IMR-90 (cell line): ENCODE results near the gene SLC26A1. TPM values are rescaled to one million over a fixed set of nuclear protein-coding genes. Genes with fewer than 3 reads are reported as not detected.

ENCODE experiments used
- ATAC-seq: fragments of 200-7000 bp; cut with Tn5 transposase; 2 replicates; pipeline ENCODE4 v1.9.1; 2020; ENCODE audit warnings: low read depth, mild to moderate bottlenecking, moderate library complexity
- BruUV-seq: library from RNA; stranded (reverse); fragments of 400-500 nt; replicated peaks from 2 replicates; lab custom pipeline; 2021; lab: Mats Ljungman, UMichigan
- CTCF ChIA-PET: fragments of 300-600 bp; formaldehyde crosslinking; extraction: SDS; loops from one replicate; lab custom pipeline; 2021; ENCODE audit warnings: antibody characterized with exemption; lab: Yijun Ruan, JAX
- POLR2A ChIA-PET: fragments of 300-600 bp; sonication (Branson Sonifier 250); formaldehyde crosslinking; loops from one replicate; lab custom pipeline; 2022; ENCODE audit warnings: antibody characterized with exemption; ENCODE audit not compliant: unreplicated experiment; lab: Charles Lee
- DNase-seq: peaks from one replicate; pipeline ENCODE4 v3.0.0; 2013
- H2AFZ ChIP-seq: replicated peaks from 2 replicates; pipeline ENCODE3; 2013; ENCODE audit warnings: low read length, mild to moderate bottlenecking; ENCODE audit not compliant: poor library complexity
- H2AK5ac ChIP-seq: 2 replicates; pipeline ENCODE4 v1.6.1; 2013; ENCODE audit warnings: low read depth, low read length, inconsistent platforms
- H2AK9ac ChIP-seq: replicated peaks from 2 replicates; pipeline ENCODE3; 2013; ENCODE audit warnings: mild to moderate bottlenecking, low read depth, low read length, moderate library complexity; ENCODE audit not compliant: poor library complexity
- H2BK120ac ChIP-seq: 2 replicates; pipeline ENCODE4 v1.6.1; 2013; ENCODE audit warnings: low read depth, low read length, inconsistent platforms
- H2BK15ac ChIP-seq: 3 replicates; pipeline ENCODE4 v1.6.1; 2013; ENCODE audit warnings: low read depth, low read length, inconsistent platforms
- H2BK20ac ChIP-seq: 2 replicates; pipeline ENCODE4 v1.6.1; 2013; ENCODE audit warnings: low read depth, mild to moderate bottlenecking, inconsistent platforms, low read length, moderate library complexity
- H2BK5ac ChIP-seq: 2 replicates; pipeline ENCODE4 v1.6.1; 2013; ENCODE audit warnings: mild to moderate bottlenecking, low read depth, low read length, inconsistent platforms; ENCODE audit not compliant: poor library complexity, severe bottlenecking
- H3K14ac ChIP-seq: replicated peaks from 2 replicates; pipeline ENCODE4 v1.6.1; 2013; ENCODE audit warnings: low read depth, low read length, inconsistent platforms
- H3K18ac ChIP-seq: 2 replicates; pipeline ENCODE4 v1.6.1; 2013; ENCODE audit warnings: low read depth, low read length, control low read depth
- H3K23ac ChIP-seq: 2 replicates; pipeline ENCODE4 v1.6.1; 2013; ENCODE audit warnings: low read depth, low read length, inconsistent platforms
- H3K27ac ChIP-seq: 2 replicates; pipeline ENCODE4 v1.5.1; 2013; ENCODE audit warnings: mild to moderate bottlenecking, control low read depth, low read length; ENCODE audit not compliant: insufficient read depth
- H3K27me3 ChIP-seq: 2 replicates; pipeline ENCODE4 v1.6.1; 2013; ENCODE audit warnings: low read length; ENCODE audit not compliant: control insufficient read depth, insufficient read depth
- H3K36me3 ChIP-seq: 2 replicates; pipeline ENCODE4 v1.6.1; 2013; ENCODE audit warnings: low read length, mixed read lengths; ENCODE audit not compliant: control insufficient read depth, insufficient read depth
- H3K4ac ChIP-seq: 2 replicates; pipeline ENCODE4 v1.6.1; 2013; ENCODE audit warnings: low read depth, low read length, inconsistent platforms
- H3K4me1 ChIP-seq: 2 replicates; pipeline ENCODE4 v1.6.1; 2013; ENCODE audit warnings: low read length, mixed read lengths; ENCODE audit not compliant: control insufficient read depth, insufficient read depth
- H3K4me2 ChIP-seq: 2 replicates; pipeline ENCODE4 v1.6.1; 2013; ENCODE audit warnings: low read depth, mild to moderate bottlenecking, control low read depth, low read length, moderate library complexity
- H3K4me3 ChIP-seq: 2 replicates; pipeline ENCODE4 v1.5.1; 2013; ENCODE audit warnings: low read depth, mild to moderate bottlenecking, control low read depth, low read length, moderate library complexity; ENCODE audit not compliant: insufficient read depth
- H3K56ac ChIP-seq: 2 replicates; pipeline ENCODE4 v1.6.1; 2013; ENCODE audit warnings: low read length, inconsistent platforms; ENCODE audit not compliant: insufficient read depth; ENCODE audit errors: extremely low read depth
- H3K79me1 ChIP-seq, 2 experiments: 2 replicates each; pipeline ENCODE4 v1.6.1; 2013; ENCODE audit warnings: low read length in 2 of 2, inconsistent platforms in 1 of 2, low read depth in 1 of 2
- H3K9ac ChIP-seq: 2 replicates; pipeline ENCODE4 v1.6.1; 2013; ENCODE audit warnings: low read depth, low read length, control low read depth
- H3K9me1 ChIP-seq: 2 replicates; pipeline ENCODE4 v1.6.1; 2013; ENCODE audit warnings: low read length, inconsistent platforms; ENCODE audit not compliant: insufficient read depth
- H3K9me3 ChIP-seq: 2 replicates; pipeline ENCODE4 v1.6.1; 2013; ENCODE audit warnings: low read length; ENCODE audit not compliant: control insufficient read depth, insufficient read depth
- H4K20me1 ChIP-seq: 2 replicates; pipeline ENCODE4 v1.6.1; 2013; ENCODE audit warnings: low read length, inconsistent platforms; ENCODE audit not compliant: insufficient read depth
- H4K5ac ChIP-seq: 2 replicates; pipeline ENCODE4 v1.6.1; 2013; ENCODE audit warnings: mild to moderate bottlenecking, low read depth, low read length, control low read depth
- H4K8ac ChIP-seq, 2 experiments: 2 replicates each; pipeline ENCODE4 v1.6.1; 2013; ENCODE audit warnings: low read depth in 2 of 2, low read length in 2 of 2, control low read depth in 1 of 2, inconsistent platforms in 1 of 2
- H4K91ac ChIP-seq: 2 replicates; pipeline ENCODE4 v1.6.1; 2013; ENCODE audit warnings: low read depth, low read length, inconsistent platforms; ENCODE audit not compliant: insufficient read depth
- BHLHE40 ChIP-seq: fragments of 150-350 bp; IDR thresholded peaks from 2 replicates; pipeline ENCODE4 v1.6.1; 2016; ENCODE audit warnings: mild to moderate bottlenecking, low read depth, low read length
- CEBPB ChIP-seq: IDR thresholded peaks from 2 replicates; pipeline ENCODE4 v1.6.1; 2012; ENCODE audit warnings: low read depth, low read length, improper control_type of control experiment
- CHD1 ChIP-seq: IDR thresholded peaks from 2 replicates; pipeline ENCODE4 v1.6.1; 2012; ENCODE audit warnings: low read depth, low read length, improper control_type of control experiment
- FOS ChIP-seq: fragments of 150-350 bp; IDR thresholded peaks from 2 replicates; pipeline ENCODE4 v1.6.1; 2016; ENCODE audit warnings: low read depth, low read length
- MAFK ChIP-seq: IDR thresholded peaks from 2 replicates; pipeline ENCODE4 v1.6.1; 2012; ENCODE audit warnings: low read depth, low read length, improper control_type of control experiment
- MAZ ChIP-seq: IDR thresholded peaks from 2 replicates; pipeline ENCODE4 v1.6.1; 2012; ENCODE audit warnings: low read depth, mild to moderate bottlenecking, low read length, improper control_type of control experiment, moderate library complexity, borderline replicate concordance
- MXI1 ChIP-seq: IDR thresholded peaks from 2 replicates; pipeline ENCODE4 v1.6.1; 2012; ENCODE audit warnings: low read depth, mild to moderate bottlenecking, low read length, moderate library complexity, borderline replicate concordance
- NFE2L2 ChIP-seq: fragments of 150-350 bp; IDR thresholded peaks from 2 replicates; pipeline ENCODE4 v1.6.1; 2016; ENCODE audit warnings: low read depth, mild to moderate bottlenecking, low read length
- POLR2A ChIP-seq: IDR thresholded peaks from 2 replicates; pipeline ENCODE4 v1.6.1; 2012; ENCODE audit warnings: mild to moderate bottlenecking, low read depth, low read length
- RAD21 ChIP-seq: IDR thresholded peaks from 2 replicates; pipeline ENCODE4 v1.6.1; 2012; ENCODE audit warnings: low read length, improper control_type of control experiment
- RCOR1 ChIP-seq: IDR thresholded peaks from 2 replicates; pipeline ENCODE4 v1.6.1; 2012; ENCODE audit warnings: mild to moderate bottlenecking, low read length, improper control_type of control experiment; ENCODE audit not compliant: insufficient replicate concordance
- RFX5 ChIP-seq: IDR thresholded peaks from 2 replicates; pipeline ENCODE4 v1.8.0; 2012; ENCODE audit warnings: low read depth, mild to moderate bottlenecking, low read length, moderate library complexity
- SMC3 ChIP-seq: fragments of 150-350 bp; IDR thresholded peaks from 2 replicates; pipeline ENCODE4 v1.6.1; 2016; ENCODE audit warnings: low read depth, mild to moderate bottlenecking, antibody characterized with exemption, low read length, moderate library complexity
- USF2 ChIP-seq: fragments of 150-350 bp; IDR thresholded peaks from 2 replicates; pipeline ENCODE4 v1.6.1; 2017; ENCODE audit warnings: mild to moderate bottlenecking, antibody characterized with exemption, low read length, low read depth
- WGBS, 2 experiments: methylation state at CpG; one replicate each; pipeline versions ENCODE4 v1.1.5 to v1.1.7; 2013; ENCODE audit warnings: missing lambda C conversion rate in 2 of 2; ENCODE audit not compliant: insufficient read length in 1 of 2; ENCODE audit errors: extremely low coverage in 2 of 2; 5-methylcytosine and 5-hydroxymethylcytosine counted together
- dilution Hi-C: fragments of 300-500 bp; cut with HindIII; formaldehyde crosslinking; loops from one replicate; pipeline ENCODE4 v1.14.3; 2018; ENCODE audit warnings: low sequenced_read_pairs; ENCODE audit not compliant: unreplicated experiment
- in situ Hi-C: fragments of 300-500 bp; cut with MboI; formaldehyde crosslinking; loops from 3 replicates; pipeline ENCODE4 v1.14.3; 2019; ENCODE audit warnings: low sequenced_read_pairs, inconsistent platforms, mixed read lengths
- intact Hi-C: fragments of 100-400 bp; cut with micrococcal nuclease; formaldehyde crosslinking; loops from 2 replicates; pipeline ENCODE4 v1.10.0; 2022
- polyA plus RNA-seq, 3 experiments: library from polyadenylated mRNA; depleted of rRNA; stranded (reverse); fragments of >200 nt; gene quantifications; 2 replicates each; pipeline ENCODE4 v1.2.3, GENCODE V29; 2012; ENCODE audit warnings: low replicate concordance in 1 of 3
- total RNA-seq: library from RNA; depleted of rRNA; stranded (reverse); fragments of >200 nt; gene quantifications from 2 replicates; pipeline ENCODE4 v1.2.3, GENCODE V29; 2012
- TF ChIP-seq, protein P1 (sequence below): conservative IDR thresholded peaks from 2 replicates; pipeline ENCODE4 v1.5.1; 2012; ENCODE audit warnings: mild to moderate bottlenecking, low read depth, low read length, improper control_type of control experiment

Gene SLC26A1
- total and polyA plus RNA-seq, 2 of the 4 experiments (the other 2 are of a cell fraction), result 0.09 TPM; not detected in 1

DNA sequence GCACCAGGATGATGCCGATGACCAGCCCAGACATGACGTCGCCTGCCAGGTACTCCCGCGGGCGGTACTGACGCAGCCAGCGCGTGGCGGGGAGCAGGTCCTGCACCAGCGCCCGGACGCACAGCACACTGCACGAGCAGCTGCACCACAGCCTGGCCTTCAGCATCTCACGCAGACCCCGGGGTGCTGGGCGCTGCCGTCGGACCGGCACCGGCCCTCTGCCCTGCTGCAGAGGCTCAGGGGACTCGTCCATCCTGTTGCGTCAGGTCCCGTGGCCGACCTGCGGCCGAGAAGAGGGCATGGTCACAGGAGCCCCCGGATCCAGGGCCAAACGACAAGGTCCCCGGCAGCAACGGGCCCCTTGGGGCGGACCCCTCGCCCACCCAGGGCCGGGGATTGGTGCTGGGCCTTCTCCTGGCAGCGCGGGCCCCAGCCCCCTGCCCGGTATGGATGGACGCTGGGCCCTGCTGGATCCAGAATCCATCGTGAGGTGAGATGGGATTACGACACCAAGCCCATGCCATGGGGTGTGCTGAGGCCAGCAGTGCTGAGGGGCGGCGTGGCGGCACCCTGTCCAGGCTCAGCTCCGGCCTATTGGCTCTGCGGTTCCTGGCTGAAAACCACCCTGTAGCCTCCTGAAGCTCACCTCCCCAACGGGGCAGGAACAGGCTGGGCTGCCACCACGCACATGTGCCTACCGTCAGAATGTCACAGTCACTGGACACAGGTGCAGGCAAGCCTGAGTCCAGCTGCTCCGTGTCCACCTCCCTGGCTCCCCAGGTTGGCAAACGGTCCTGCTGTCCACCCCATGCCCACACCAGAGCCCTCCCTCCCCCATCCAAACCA, 1.5 kb downstream of the SLC26A1 start:
- WGBS, 2 experiments, result 91% methylated on average over 39 of the region's 50 CpGs; no CpG with 5 or more reads in 1 of the 2 experiments
- TF ChIP-seq, protein P1, sequence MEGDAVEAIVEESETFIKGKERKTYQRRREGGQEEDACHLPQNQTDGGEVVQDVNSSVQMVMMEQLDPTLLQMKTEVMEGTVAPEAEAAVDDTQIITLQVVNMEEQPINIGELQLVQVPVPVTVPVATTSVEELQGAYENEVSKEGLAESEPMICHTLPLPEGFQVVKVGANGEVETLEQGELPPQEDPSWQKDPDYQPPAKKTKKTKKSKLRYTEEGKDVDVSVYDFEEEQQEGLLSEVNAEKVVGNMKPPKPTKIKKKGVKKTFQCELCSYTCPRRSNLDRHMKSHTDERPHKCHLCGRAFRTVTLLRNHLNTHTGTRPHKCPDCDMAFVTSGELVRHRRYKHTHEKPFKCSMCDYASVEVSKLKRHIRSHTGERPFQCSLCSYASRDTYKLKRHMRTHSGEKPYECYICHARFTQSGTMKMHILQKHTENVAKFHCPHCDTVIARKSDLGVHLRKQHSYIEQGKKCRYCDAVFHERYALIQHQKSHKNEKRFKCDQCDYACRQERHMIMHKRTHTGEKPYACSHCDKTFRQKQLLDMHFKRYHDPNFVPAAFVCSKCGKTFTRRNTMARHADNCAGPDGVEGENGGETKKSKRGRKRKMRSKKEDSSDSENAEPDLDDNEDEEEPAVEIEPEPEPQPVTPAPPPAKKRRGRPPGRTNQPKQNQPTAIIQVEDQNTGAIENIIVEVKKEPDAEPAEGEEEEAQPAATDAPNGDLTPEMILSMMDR, result no peak
- TF ChIP-seq RAD21 (no peak), FOS (no peak), POLR2A (no peak), MAZ (no peak), NFE2L2 (no peak), CEBPB (no peak), USF2 (no peak), SMC3 (no peak), RFX5 (no peak), BHLHE40 (no peak), CHD1 (no peak), MXI1 (no peak), RCOR1 (no peak), MAFK (no peak)

More for the DNA sequence above, 1.5 kb downstream of the SLC26A1 start:
- CTCF ChIA-PET, result no interaction called here
- H2BK120ac ChIP-seq, result no peak overlapping the region
- no peak overlapping the region for H3K4me2 ChIP-seq
- H3K9ac ChIP-seq, result no peak overlapping the region
- peaks cover 2% of the 10 kb centered on the region for H4K20me1 ChIP-seq
- no peak overlapping the region for H4K8ac ChIP-seq
- in situ Hi-C loops, result no loop called here
- no peak overlapping the region for H3K18ac ChIP-seq
- H3K14ac ChIP-seq, result no peak overlapping the region
- no peak overlapping the region for H3K4me3 ChIP-seq
- ATAC-seq, result no peak
- H3K36me3 ChIP-seq, result peaks cover 9% of the 10 kb centered on the region; the same call in 1 of the 2 replicates
- H3K9me1 ChIP-seq, result no peaks in the 10 kb centered on the region
- no peak overlapping the region for H2AFZ ChIP-seq
- no peak overlapping the region for H2AK9ac ChIP-seq
- H2BK15ac ChIP-seq, result no peak overlapping the region
- no peaks in the 10 kb centered on the region for H3K9me3 ChIP-seq
- no TSS peak for BruUV-seq
- H2BK20ac ChIP-seq, result no peak overlapping the region
- no peak overlapping the region for H2BK5ac ChIP-seq
- peaks cover 5% of the 10 kb centered on the region; the same call in 1 of the 2 replicates for H3K4me1 ChIP-seq
- H2AK5ac ChIP-seq, result no peak overlapping the region
- DNase-seq, result no peak
- intact Hi-C loops, result no loop called here
- no peak overlapping the region for H3K23ac ChIP-seq
- no peak overlapping the region for H3K27ac ChIP-seq
- H4K91ac ChIP-seq, result no peak overlapping the region
- dilution Hi-C loops, result no loop called here
- no peak overlapping the region for H3K56ac ChIP-seq
- H4K5ac ChIP-seq, result no peak overlapping the region
- no peak overlapping the region for H3K4ac ChIP-seq
- POLR2A ChIA-PET, result no interaction called here
- peaks cover 4% of the 10 kb centered on the region for H3K27me3 ChIP-seq
- peaks cover 0 to 18% of the 10 kb centered on the region in 2 experiments; a peak in 1 of 4 replicates for H3K79me1 ChIP-seq
